ENCODE data around the gene KIAA1210.

KIAA1210 gene

DNA sequence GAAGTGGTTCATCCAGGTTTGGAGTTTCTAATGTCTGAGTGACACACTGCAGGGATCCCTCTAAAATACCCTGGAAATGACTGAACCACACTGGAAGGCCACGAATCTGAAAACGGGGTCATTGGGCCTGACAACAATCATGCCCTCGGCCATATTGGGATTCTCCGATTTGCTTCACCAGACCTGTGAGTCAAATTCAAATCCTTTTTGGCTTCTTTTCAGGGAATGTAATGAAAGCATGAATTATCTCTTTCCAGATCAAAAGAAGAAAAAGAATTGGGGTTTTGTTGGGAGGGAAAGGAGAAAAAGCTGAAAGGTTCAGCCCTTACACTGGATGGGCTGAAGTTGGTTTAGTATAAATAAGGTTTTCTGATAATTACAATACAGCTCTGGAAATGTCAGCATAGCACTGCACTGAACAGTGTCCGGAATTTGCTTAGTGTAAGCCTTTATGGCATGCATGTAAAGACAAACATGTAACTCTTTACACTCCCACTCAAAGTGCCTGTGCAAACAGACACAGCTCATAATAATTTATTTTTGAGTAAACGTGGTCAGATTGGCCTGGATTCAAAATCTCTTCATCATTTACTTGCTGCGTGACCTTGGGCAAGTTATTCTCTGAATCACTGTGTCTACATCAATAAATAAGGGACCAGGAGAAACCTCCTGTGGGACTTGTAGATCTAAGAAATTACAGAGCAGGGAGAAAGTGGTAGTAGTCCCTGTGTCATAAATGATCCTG lies 33.4 kb downstream of the KIAA1210 start:
- DNase-seq (ENCODE audit: low read depth in 1 of 2, low spot score in 1 of 2), result no peak

DNA sequence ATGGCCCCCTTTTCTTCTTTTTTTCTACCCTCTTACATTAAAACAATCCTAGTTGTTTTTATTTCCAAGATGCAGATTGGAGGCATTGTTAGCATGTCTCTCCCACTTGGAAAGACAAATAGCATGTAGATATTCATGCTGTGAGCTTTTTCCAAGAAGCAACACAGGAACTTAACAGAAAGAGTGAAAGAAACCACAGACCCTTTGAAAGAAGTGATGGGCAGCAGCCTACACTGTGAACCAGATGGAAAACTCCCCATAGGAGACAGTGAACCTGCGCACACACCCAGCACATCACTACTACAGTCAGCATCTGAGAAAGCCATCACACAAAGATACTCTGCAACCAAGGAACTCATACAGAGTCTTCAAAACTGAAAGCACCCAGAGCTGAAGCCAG lies 37.0 kb downstream of the KIAA1210 start:
- no peak for DNase-seq (ENCODE audit: low read depth in 1 of 2, low spot score in 1 of 2)

GRCh38 chrX:119089619-119090018 lies 38.0 kb downstream of the KIAA1210 start:
- DNase-seq (ENCODE audit: low read depth in 1 of 2, low spot score in 1 of 2), result no peak

DNA sequence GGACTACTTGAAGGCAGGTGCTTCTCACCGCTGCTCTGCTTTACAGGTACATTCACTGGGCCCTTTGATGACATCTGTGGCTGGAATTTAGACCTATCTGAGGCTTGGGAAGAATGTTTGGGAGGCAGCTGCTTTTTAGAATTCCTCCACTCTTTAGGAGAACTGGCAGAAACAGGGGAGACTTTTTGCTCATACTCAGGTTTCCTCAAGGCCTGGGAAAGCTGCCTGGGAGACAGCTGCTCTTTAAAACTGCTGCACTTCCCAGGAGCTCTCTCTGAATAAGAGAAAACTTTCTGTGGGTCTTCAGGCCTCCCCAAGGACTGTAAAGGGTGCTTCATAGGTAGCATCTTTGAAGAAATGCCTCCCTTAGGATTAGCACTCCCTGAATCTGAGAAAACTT lies 40.5 kb downstream of the KIAA1210 start:
- DNase-seq (ENCODE audit: low read depth in 1 of 2, low spot score in 1 of 2), result no peak

- no peak for DNase-seq (ENCODE audit: low read depth in 1 of 2, low spot score in 1 of 2)
Observed at GRCh38 chrX:119084766-119085165, 42.8 kb downstream of the KIAA1210 start.

- DNase-seq (ENCODE audit: low read depth in 1 of 2, low spot score in 1 of 2), result no peak
Observed at GRCh38 chrX:119082278-119082677, 45.3 kb downstream of the KIAA1210 start.

GRCh38 chrX:119075270-119076025 lies 52.2 kb downstream of the KIAA1210 start:
- no peak for DNase-seq (ENCODE audit: low read depth in 1 of 2, low spot score in 1 of 2)

DNA sequence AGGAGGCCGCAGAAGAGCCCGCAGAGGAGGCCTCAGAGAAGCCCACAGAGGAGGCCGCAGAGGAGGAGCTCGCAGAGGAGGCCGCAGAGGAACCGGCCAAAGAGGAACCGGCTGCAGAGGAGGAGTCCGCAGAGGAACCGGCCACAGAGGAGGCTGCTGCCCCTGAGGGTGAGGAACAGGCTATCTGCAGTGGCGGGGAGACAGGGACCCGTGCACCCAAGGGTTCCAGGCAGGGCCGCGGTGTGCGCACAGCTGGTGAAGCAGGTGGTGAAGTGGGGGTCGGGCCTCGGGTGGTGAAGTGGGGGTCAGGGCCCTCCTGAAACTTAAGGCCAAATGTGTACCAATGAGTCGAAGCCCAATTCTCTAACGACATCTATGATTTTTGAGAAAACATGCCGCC lies 53.7 kb downstream of the KIAA1210 start:
- no peak for DNase-seq (ENCODE audit: low read depth in 1 of 2, low spot score in 1 of 2)

DNA sequence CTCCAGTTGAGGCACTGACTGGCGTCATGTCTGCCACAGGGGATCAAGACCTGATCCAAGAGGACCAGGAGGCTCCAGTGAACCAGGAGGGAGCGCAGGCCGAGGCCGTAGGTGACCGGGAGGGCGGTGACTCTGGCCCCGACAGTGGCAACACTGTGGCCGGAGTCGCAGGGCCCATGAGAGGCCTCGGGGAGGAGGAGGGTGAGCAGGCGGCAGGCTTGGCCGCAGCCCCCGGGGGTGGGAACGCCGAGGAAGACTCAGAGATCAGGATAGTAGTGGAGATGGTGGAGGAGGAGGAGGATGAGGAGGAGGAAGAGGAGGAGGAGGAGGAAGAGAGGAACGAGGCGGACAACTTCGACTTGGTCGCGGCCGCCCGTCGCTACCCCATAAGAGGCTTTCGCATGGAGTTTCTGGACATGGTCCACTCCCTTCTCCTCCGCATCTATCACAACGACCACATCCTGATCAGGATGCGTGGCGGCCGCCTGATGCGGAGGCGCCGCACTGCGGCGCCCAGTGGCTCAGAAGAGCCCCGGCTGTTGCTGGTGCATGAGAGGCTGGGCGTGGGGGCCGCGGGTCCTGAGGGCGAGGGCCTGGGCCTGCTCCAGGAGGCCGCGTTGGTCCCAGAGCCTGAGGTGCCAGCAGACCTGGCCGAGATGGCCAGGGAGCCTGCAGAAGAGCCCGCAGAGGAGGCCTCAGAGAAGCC lies 54.3 kb downstream of the KIAA1210 start:
- no peak for DNase-seq (ENCODE audit: low read depth in 1 of 2, low spot score in 1 of 2)

DNA sequence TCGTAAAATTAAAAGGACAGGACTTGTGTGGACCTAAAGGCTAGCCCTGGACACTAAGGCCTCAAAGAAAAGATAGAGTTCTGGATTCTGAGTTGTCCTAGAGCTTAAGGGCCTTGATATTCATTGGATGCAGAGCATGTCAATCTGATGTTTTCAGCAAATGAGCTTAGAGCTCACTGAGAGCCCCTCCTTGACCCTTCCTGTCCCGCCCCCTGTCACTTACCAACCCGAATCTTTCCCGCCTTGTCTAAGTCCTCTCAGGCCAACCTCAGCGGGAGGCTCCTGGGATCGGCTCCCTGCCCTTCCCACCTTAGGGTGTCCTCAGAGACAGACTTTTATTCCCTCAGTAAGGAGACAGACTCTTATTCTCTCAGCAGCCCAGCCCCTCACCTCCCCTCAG lies 54.9 kb downstream of the KIAA1210 start, which contains the start of gene CT47C1:
Gene CT47C1 (plus strand): TSS at position 250 of the 400 bp plus-strand sequence. CDS start 233 bp downstream, outside the sequence.
- no peak for DNase-seq (ENCODE audit: low read depth in 1 of 2, low spot score in 1 of 2)

DNA sequence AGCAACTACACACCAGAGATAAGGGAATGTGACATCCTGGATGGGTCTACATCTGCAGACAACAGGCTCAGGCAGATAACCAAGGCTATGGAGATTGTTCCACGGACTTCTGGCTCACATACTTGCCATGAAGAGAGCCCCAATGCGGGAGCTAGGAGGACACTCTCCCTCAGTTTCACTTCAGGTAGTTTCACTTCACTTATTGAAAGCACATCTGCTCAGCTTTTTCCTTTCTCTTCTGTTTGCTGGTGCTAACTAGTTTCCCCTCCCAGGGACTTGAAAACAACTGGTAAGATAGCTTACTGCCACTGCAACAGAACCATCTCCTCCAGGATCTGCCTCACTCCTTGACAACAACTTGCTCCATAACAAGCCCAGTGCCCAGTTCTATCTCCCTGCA lies 56.2 kb downstream of the KIAA1210 start:
- no peak for DNase-seq (ENCODE audit: low read depth in 1 of 2, low spot score in 1 of 2)

- no peak for DNase-seq (ENCODE audit: low read depth in 1 of 2, low spot score in 1 of 2)
Observed at GRCh38 chrX:119069762-119070161, 57.9 kb downstream of the KIAA1210 start.

DNA sequence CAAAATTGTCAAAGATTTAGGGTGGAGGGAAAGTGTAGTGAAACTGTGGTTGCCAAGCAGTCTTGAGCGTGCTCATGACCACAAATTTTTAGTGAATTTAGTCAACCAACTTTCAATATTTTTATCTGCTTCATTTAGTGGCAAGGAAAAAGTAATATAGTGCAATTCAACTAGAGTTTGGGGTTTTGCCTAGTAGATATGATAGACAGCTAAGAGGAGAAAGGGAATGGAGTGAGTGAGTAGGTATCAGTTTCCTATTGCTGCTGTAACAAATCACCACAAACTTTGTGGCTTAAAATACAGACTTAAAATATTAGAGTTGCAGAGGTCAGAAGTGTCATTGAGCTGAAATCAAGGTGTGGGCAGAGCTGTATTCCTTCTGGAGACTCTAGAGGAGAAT lies 58.5 kb downstream of the KIAA1210 start:
- no peak for DNase-seq (ENCODE audit: low read depth in 1 of 2, low spot score in 1 of 2)

GRCh38 chrX:119067023-119067739 lies 60.4 kb downstream of the KIAA1210 start:
- DNase-seq (ENCODE audit: low read depth in 1 of 2, low spot score in 1 of 2), result no peak

- no peak for DNase-seq (ENCODE audit: low read depth in 1 of 2, low spot score in 1 of 2)
Observed at GRCh38 chrX:119063428-119063827, 64.2 kb downstream of the KIAA1210 start.

- DNase-seq (ENCODE audit: low read depth in 1 of 2, low spot score in 1 of 2), result no peak
Observed at GRCh38 chrX:119062750-119063374, 64.8 kb downstream of the KIAA1210 start.

- no peak for DNase-seq (ENCODE audit: low read depth in 1 of 2, low spot score in 1 of 2)
Observed at GRCh38 chrX:119055687-119056086, 71.9 kb downstream of the KIAA1210 start.

DNA sequence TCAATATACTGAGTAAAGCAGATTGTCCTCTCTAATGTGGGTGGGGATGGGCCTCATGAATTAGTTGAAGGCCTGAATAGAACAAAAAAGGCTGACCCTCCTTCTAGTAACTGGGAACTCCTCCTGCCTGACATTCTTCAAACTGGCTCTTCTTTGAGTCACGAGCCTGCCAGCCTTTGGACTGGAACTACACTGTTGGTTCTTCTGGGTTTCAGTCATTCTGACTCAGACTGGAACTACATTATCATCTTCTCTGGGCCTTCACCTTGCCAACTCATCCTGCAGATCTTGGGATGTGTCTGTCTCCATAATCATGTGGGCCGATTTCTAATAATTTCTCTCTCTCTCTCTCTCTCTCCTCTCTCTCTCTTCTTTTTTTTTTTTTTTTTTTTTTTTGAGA lies 81.7 kb downstream of the KIAA1210 start:
- DNase-seq (ENCODE audit: low read depth in 1 of 2, low spot score in 1 of 2), result no peak

- no peak for DNase-seq (ENCODE audit: low read depth in 1 of 2, low spot score in 1 of 2)
Observed at GRCh38 chrX:119042996-119043395, 84.6 kb downstream of the KIAA1210 start.

GRCh38 chrX:119042040-119042439 lies 85.6 kb downstream of the KIAA1210 start:
- DNase-seq (ENCODE audit: low read depth in 1 of 2, low spot score in 1 of 2), result no peak

DNA sequence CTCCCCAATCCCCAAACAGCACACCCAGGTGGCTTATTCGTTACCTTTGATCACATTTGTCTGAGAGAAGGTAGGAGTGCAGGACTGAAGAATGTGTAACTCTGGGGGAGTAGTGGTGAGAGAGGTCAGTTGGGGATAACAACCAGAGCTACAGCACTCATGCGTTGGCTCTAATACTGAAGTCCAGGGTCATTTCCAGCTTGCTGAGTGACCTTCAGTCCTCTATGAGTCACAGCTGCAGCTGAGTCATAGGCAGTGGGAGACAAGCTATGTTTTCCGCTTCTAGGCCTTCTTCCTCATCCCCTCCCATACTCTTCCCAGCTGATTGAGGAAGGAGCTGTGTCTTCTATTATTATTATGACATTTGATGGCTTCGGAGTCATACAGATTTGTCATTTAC lies 86.4 kb downstream of the KIAA1210 start:
- no peak for DNase-seq (ENCODE audit: low read depth in 1 of 2, low spot score in 1 of 2)
